ENCODE data around the gene ZBTB16.

- no peak for TF ChIP-seq EZH2 (IDR thresholded peaks at IDR 0.05)
- TF ChIP-seq POLR2AphosphoS5 (IDR thresholded peaks at IDR 0.05; ENCODE audit: borderline replicate concordance, low read depth, low read length) = no peak
These were observed 477 bp downstream of the ZBTB16 start for GRCh38 chr11:114059984-114060391.
